Measurements from ENCODE around the gene DMTF1. TPM values are rescaled to one million over a fixed set of nuclear protein-coding genes. Genes with fewer than 3 reads are reported as not detected.
A peak's percentile ranks its signal among the peaks of the same experiment; 100 is the strongest.

DMTF1 gene, protein sequence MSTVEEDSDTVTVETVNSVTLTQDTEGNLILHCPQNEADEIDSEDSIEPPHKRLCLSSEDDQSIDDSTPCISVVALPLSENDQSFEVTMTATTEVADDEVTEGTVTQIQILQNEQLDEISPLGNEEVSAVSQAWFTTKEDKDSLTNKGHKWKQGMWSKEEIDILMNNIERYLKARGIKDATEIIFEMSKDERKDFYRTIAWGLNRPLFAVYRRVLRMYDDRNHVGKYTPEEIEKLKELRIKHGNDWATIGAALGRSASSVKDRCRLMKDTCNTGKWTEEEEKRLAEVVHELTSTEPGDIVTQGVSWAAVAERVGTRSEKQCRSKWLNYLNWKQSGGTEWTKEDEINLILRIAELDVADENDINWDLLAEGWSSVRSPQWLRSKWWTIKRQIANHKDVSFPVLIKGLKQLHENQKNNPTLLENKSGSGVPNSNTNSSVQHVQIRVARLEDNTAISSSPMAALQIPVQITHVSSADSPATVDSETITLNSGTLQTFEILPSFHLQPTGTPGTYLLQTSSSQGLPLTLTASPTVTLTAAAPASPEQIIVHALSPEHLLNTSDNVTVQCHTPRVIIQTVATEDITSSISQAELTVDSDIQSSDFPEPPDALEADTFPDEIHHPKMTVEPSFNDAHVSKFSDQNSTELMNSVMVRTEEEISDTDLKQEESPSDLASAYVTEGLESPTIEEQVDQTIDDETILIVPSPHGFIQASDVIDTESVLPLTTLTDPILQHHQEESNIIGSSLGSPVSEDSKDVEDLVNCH
- total RNA-seq (51.2 and 68.7 TPM in 2 replicates), polyA plus RNA-seq (44.6 and 51.7 TPM in 2 replicates)

DNA sequence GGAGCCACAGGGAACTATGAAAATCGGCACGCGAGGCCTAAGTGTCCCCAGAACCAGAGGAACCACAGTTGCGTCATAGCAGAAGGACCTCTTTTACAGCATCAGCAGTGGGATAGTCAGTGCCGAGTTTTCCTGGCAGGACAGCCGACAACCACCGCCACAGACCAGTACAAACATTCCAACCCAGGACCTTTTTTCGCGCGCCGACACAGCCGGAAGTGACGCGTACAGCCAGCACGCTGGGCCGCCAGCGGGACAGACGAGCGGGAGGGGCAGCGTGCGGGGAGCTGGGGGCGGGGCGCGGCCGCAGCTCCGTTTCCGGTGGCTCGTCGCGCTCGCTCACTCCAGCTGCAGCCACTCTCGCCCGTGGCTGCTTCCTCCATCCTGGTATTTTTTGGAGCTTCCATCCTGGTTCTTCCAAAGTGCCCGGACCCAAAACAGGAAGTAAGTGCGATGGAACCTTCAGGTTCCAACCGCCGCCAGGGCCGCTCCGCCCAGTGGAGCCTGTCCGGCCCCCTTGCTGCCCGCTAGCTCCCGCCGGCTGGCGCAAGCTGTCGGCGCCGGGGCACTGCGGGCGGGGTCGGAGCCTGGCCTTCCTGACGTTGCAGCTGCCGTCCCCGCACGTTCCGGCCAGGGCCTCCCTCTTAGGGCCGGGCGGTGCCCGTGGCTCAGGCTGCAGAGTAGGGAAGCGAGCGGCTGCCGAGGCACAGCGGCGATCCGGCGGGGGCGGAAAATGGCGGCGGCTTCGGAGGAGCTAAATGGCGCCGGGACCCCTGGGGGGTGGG, at the start of gene DMTF1:
Gene DMTF1, plus strand, starts transcription at position 342 of the 785 bp plus-strand sequence. CDS start 12,489 bp downstream, outside the sequence.
- Histone ChIP-seq H3K9me3 (ENCODE audit: low read depth) (no peaks in the 10 kb centered on the region), H3K36me3 (no peaks in the 10 kb centered on the region), H3K4me1 (ENCODE audit: low read depth) (peaks cover 31% of the 10 kb centered on the region), H3K4me3 (peak within 1 kb of the TSS; percentile 84), H3K27me3 (no peaks in the 10 kb centered on the region), H3K27ac (peak within 1 kb of the TSS; percentile 98)
- DNase-seq (ENCODE audit: low read depth in 1 of 2, low spot score in 1 of 2) = peak; percentile 96 to 97
- no peak for TF ChIP-seq CTCF (IDR thresholded peaks at IDR 0.05; ENCODE audit: low read depth, low read length)

DNA sequence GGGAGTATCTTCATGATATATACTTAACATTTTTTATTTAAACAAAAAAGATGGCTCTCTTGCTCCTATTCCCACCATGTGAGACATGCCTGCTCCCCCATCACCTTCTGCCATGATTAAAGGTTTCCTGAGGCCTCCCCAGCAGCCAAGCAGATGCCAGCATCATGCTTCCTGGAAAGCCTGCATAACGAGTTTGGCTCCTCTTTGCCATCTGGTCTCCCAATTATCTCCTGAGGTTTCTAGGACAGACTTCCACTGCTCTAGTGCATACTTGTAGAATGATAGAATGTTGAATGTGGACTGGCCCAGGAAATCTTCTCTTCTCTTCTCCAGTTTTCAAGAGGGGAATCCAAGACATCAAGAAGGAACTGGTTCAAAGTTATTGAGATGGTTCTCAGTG, 46.9 kb upstream of the DMTF1 start:
- Histone ChIP-seq H3K9me3 (ENCODE audit: low read depth) (no peaks in the 10 kb centered on the region), H3K27me3 (peaks cover 42% of the 10 kb centered on the region), H3K36me3 (no peaks in the 10 kb centered on the region), H3K4me1 (ENCODE audit: low read depth) (peaks cover 5% of the 10 kb centered on the region), H3K4me3 (no peak overlapping the region), H3K27ac (no peak overlapping the region)
- TF ChIP-seq CTCF (IDR thresholded peaks at IDR 0.05; ENCODE audit: low read depth, low read length) = no peak
- no peak for DNase-seq (ENCODE audit: low read depth in 1 of 2, low spot score in 1 of 2)

DNA sequence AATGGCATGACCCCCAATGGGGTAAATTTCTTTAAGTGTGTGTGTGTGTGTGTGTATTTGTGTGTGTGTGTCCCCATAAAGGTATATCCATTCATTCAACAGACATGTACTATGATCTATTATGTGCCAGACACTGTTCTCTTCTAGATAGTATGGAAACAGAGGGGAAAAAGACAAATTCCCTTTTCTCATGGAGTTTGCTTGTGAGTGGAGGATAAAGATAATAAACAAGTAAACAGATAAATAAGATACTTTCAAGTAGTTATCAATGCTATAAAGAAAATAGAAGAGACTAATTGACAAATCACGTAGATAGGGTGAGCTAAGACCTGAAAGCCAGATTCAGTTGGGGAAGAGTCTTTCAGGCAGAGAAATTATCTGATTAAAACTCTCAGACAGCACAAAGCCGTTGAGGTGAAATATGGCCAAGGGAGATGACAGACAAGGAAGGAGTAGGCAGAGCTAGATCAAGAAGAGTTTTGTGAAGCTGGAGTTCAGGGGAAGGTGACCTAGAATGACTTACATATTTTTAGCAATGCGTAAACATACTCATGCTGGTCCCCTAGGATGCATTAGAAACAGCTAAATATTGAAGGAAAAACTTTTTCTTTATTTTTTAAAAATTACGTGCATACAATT, 45.2 kb upstream of the DMTF1 start:
- H3K36me3 ChIP-seq = no peaks in the 10 kb centered on the region
- H3K9me3 ChIP-seq (ENCODE audit: low read depth) = no peaks in the 10 kb centered on the region
- H3K4me1 ChIP-seq (ENCODE audit: low read depth) = peaks cover 9% of the 10 kb centered on the region
- no peak for TF ChIP-seq CTCF (IDR thresholded peaks at IDR 0.05; ENCODE audit: low read depth, low read length)
- peaks cover 43% of the 10 kb centered on the region for H3K27me3 ChIP-seq
- H3K4me3 ChIP-seq = no peak overlapping the region
- H3K27ac ChIP-seq = no peak overlapping the region
- DNase-seq (ENCODE audit: low read depth in 1 of 2, low spot score in 1 of 2) = no peak

GRCh38 chr7:87107949-87108776, 44.1 kb upstream of the DMTF1 start:
- no peak for DNase-seq (ENCODE audit: low read depth in 1 of 2, low spot score in 1 of 2)
- H3K4me3 ChIP-seq = no peak overlapping the region
- H3K36me3 ChIP-seq = no peaks in the 10 kb centered on the region
- H3K27ac ChIP-seq = no peak overlapping the region
- H3K9me3 ChIP-seq (ENCODE audit: low read depth) = peaks cover 2% of the 10 kb centered on the region
- peaks cover 43% of the 10 kb centered on the region for H3K27me3 ChIP-seq
- peaks cover 9% of the 10 kb centered on the region for H3K4me1 ChIP-seq (ENCODE audit: low read depth)
- TF ChIP-seq CTCF (IDR thresholded peaks at IDR 0.05; ENCODE audit: low read depth, low read length) = no peak

All from cardiac muscle cell (in vitro differentiated cells and primary cell).